ENCODE results near the gene NUDT3. TPM values are rescaled to one million over a fixed set of nuclear protein-coding genes. Genes with fewer than 3 reads are reported as not detected.
A peak's percentile ranks its signal among the peaks of the same experiment; 100 is the strongest.
"Not testable (repeated sequence)": the region's sequence is repeated elsewhere in the genome, so short reads cannot be mapped to it uniquely, and the experiment has no call there.

NUDT3 gene
- total RNA-seq, 2 donors from 2014 or later: 36.6 to 53.6 TPM

- DNase-seq; ATAC-seq; intact Hi-C loops (cut with DNase I): not testable (repeated sequence)
Measured at GRCh38 chr6:34407915-34408314, 15.4 kb upstream of the NUDT3 start.

GRCh38 chr6:34396518-34396917, 4.0 kb upstream of the NUDT3 start:
- intact Hi-C loops (cut with DNase I): no loop called here
- DNase-seq: no peak
- no peak for ATAC-seq

- no peak for ATAC-seq
- DNase-seq: no peak
- intact Hi-C loops (cut with DNase I): loop anchor here in 1 of 2 donors (2.0 to 5.0 kb wide), 3 partner anchors 52 to 145 kb away; partner anchors contain the start of gene SMIM29
Measured at GRCh38 chr6:34393966-34394305, 1.5 kb upstream of the NUDT3 start.

GRCh38 chr6:34393191-34393965, 909 bp upstream of the NUDT3 start:
- intact Hi-C loops (cut with DNase I): loop anchor here in 1 of 2 donors (2.0 to 5.0 kb wide), 3 partner anchors 51 to 145 kb away; partner anchors contain the start of gene SMIM29

GRCh38 chr6:34391786-34392496, 528 bp downstream of the NUDT3 start:
- intact Hi-C loops (cut with DNase I): loop anchor here in 1 of 2 donors (2.0 to 5.0 kb wide), 3 partner anchors 50 to 143 kb away; partner anchors contain the start of gene SMIM29
- DNase-seq (peak; percentile 68), ATAC-seq (peak; percentile 62 to 68)

More at GRCh38 chr6:34393191-34393965, 909 bp upstream of the NUDT3 start:
- ATAC-seq: no peak
- no peak for DNase-seq

GRCh38 chr6:34391473-34391785, 1.0 kb downstream of the NUDT3 start:
- intact Hi-C loops (cut with DNase I): loop anchor here in 1 of 2 donors (5.0 kb wide), 2 partner anchors 49 to 89 kb away; no protein-coding TSS in a partner anchor
- DNase-seq (no peak), ATAC-seq (no peak)

- intact Hi-C loops (cut with DNase I): loop anchor here in 1 of 2 donors (5.0 kb wide), 2 partner anchors 49 to 89 kb away; no protein-coding TSS in a partner anchor
- peak; percentile 37 for DNase-seq
Measured at GRCh38 chr6:34390531-34391472, 1.7 kb downstream of the NUDT3 start.

GRCh38 chr6:34389034-34389433, 3.4 kb downstream of the NUDT3 start:
- ATAC-seq (no peak), DNase-seq (no peak)
- intact Hi-C loops (cut with DNase I): no loop called here

More at GRCh38 chr6:34390531-34391472, 1.7 kb downstream of the NUDT3 start:
- ATAC-seq: peak; percentile 17 to 20

- ATAC-seq: no peak
- DNase-seq: no peak
- intact Hi-C loops (cut with DNase I): no loop called here
Measured at GRCh38 chr6:34388421-34388820, 4.0 kb downstream of the NUDT3 start.

GRCh38 chr6:34386316-34387137, 5.9 kb downstream of the NUDT3 start:
- no peak for ATAC-seq
- intact Hi-C loops (cut with DNase I): no loop called here
- no peak for DNase-seq

- DNase-seq: no peak
- ATAC-seq: no peak
- intact Hi-C loops (cut with DNase I): no loop called here
Measured at GRCh38 chr6:34385793-34386195, 6.7 kb downstream of the NUDT3 start.

- ATAC-seq (no peak), DNase-seq (no peak)
- intact Hi-C loops (cut with DNase I): no loop called here
Measured at GRCh38 chr6:34384321-34385153, 7.9 kb downstream of the NUDT3 start.

- intact Hi-C loops (cut with DNase I): no loop called here
- no peak for ATAC-seq
- no peak for DNase-seq
Measured at GRCh38 chr6:34383656-34384320, 8.7 kb downstream of the NUDT3 start.

GRCh38 chr6:34383161-34383631, 9.3 kb downstream of the NUDT3 start:
- intact Hi-C loops (cut with DNase I): no loop called here
- no peak for DNase-seq
- ATAC-seq: peak in 1 of 2 donors; percentile 77

GRCh38 chr6:34381081-34381480, 11.4 kb downstream of the NUDT3 start:
- DNase-seq (no peak), ATAC-seq (peak in 1 of 2 donors; percentile 23)
- intact Hi-C loops (cut with DNase I): no loop called here

- intact Hi-C loops (cut with DNase I): no loop called here
- ATAC-seq: no peak
Measured at GRCh38 chr6:34378470-34378869, 14.0 kb downstream of the NUDT3 start.

GRCh38 chr6:34377984-34378383, 14.5 kb downstream of the NUDT3 start:
- DNase-seq (no peak), ATAC-seq (no peak)
- intact Hi-C loops (cut with DNase I): no loop called here

More at GRCh38 chr6:34378470-34378869, 14.0 kb downstream of the NUDT3 start:
- DNase-seq: no peak

All from left cardiac atrium (tissue), 4 donors.